B cell (primary cell): ENCODE measurements around the gene GEMIN7. TPM values are rescaled to one million over a fixed set of nuclear protein-coding genes. Genes with fewer than 3 reads are reported as not detected.
A peak's percentile ranks its signal among the peaks of the same experiment; 100 is the strongest.

Experiments used
- ATAC-seq: fragments of 200-7000 bp; cut with Tn5 transposase; one replicate; pipeline ENCODE4 v1.10.0; 2021; ENCODE audit warnings: low read depth, mild to moderate bottlenecking, moderate number of reproducible peaks, moderate library complexity
- CTCF ChIA-PET: fragments of 350-600 bp; sonication (Branson Sonifier 250); formaldehyde crosslinking; loops from one replicate; lab custom pipeline; 2021; ENCODE audit warnings: antibody characterized with exemption, inconsistent platforms; lab: Charles Lee
- POLR2A ChIA-PET: fragments of 350-600 bp; sonication (Branson Sonifier 250); formaldehyde crosslinking; loops from one replicate; lab custom pipeline; 2021; ENCODE audit warnings: antibody characterized with exemption; lab: Charles Lee
- DNase-seq: peaks from one replicate; pipeline ENCODE4 v3.0.0; 2013
- H2AFZ ChIP-seq: 2 replicates; pipeline ENCODE4 v1.6.1; 2012; ENCODE audit warnings: mild to moderate bottlenecking, low read depth, low read length; ENCODE audit not compliant: insufficient read depth, poor library complexity, severe bottlenecking
- H3K27ac ChIP-seq, 2 donors: 1 replicate in 1 of 2; 2 replicates in 1 of 2; pipeline ENCODE4 v1.5.1; 2012 to 2013; ENCODE audit warnings: low read length in 2 of 2, mild to moderate bottlenecking in 2 of 2, moderate library complexity in 1 of 2
- H3K27me3 ChIP-seq, 4 experiments: fragments of 200-600 bp in 1 of 4; sonication (generic) in 1 of 4; replicated peaks in 1 of 4; 1 replicate in 2 of 4; 2 replicates in 2 of 4; pipeline versions ENCODE4 v1.6.1 to v1.7.0; 2013 to 2016; ENCODE audit warnings: low read length in 3 of 4, mild to moderate bottlenecking in 2 of 4, mixed read lengths in 1 of 4, moderate library complexity in 1 of 4; ENCODE audit not compliant: insufficient read depth in 4 of 4, control insufficient read depth in 3 of 4; ENCODE audit errors: control extremely low read depth in 1 of 4
- H3K36me3 ChIP-seq, 2 experiments: replicated peaks in 1 of 2; 1 replicate in 1 of 2; 2 replicates in 1 of 2; pipeline versions ENCODE4 v1.6.1 to v1.7.1; 2013; ENCODE audit warnings: low read length in 1 of 2; ENCODE audit not compliant: insufficient read depth in 2 of 2, control insufficient read depth in 1 of 2; ENCODE audit errors: control extremely low read depth in 1 of 2, extremely low read depth in 1 of 2
- H3K4me1 ChIP-seq, 2 donors: fragments of 200-600 bp in 1 of 2; sonication (generic) in 1 of 2; 1 replicate in 1 of 2; 2 replicates in 1 of 2; pipeline versions ENCODE4 v1.5.1 to v1.6.1; 2013 to 2017; ENCODE audit warnings: low read length in 2 of 2; ENCODE audit not compliant: control insufficient read depth in 2 of 2, insufficient read depth in 2 of 2
- H3K4me2 ChIP-seq: replicated peaks from 2 replicates; pipeline ENCODE3; 2012; ENCODE audit warnings: mild to moderate bottlenecking, low read depth, low read length; ENCODE audit not compliant: poor library complexity, severe bottlenecking
- H3K4me3 ChIP-seq, 5 experiments: fragments of 200-600 bp in 1 of 5; sonication (generic) in 1 of 5; 1 replicate in 3 of 5; 2 replicates in 2 of 5; pipeline versions ENCODE4 v1.5.1 to v1.7.0; 2011 to 2016; ENCODE audit warnings: low read length in 4 of 5, mild to moderate bottlenecking in 4 of 5, low read depth in 2 of 5, control low read depth in 1 of 5, moderate library complexity in 1 of 5; ENCODE audit not compliant: insufficient read depth in 1 of 5; ENCODE audit errors: control extremely low read depth in 1 of 5, extremely low read depth in 1 of 5
- H3K79me2 ChIP-seq: fragments of 200-600 bp; sonication (generic); one replicate; pipeline ENCODE4 v1.6.0; 2016; ENCODE audit warnings: low read length; ENCODE audit not compliant: control insufficient read depth, insufficient read depth
- H3K9ac ChIP-seq: fragments of 200-600 bp; sonication (generic); 2 replicates; pipeline ENCODE4 v1.6.1; 2017; ENCODE audit warnings: mild to moderate bottlenecking, low read length, moderate library complexity
- H3K9me3 ChIP-seq, 3 donors: one replicate each; pipeline versions ENCODE4 v1.6.1 to v1.7.1; 2013; ENCODE audit warnings: low read length in 2 of 3; ENCODE audit not compliant: control insufficient read depth in 2 of 3, insufficient read depth in 1 of 3; ENCODE audit errors: control extremely low read depth in 1 of 3
- H4K20me1 ChIP-seq: 2 replicates; pipeline ENCODE4 v1.6.0; 2012; ENCODE audit warnings: mild to moderate bottlenecking, low read length; ENCODE audit not compliant: insufficient read depth, control insufficient read depth, poor library complexity, severe bottlenecking
- H3K27ac Mint-ChIP-seq: one replicate; pipeline ENCODE4 v1.8.0; 2021; ENCODE audit warnings: mixed read lengths
- H3K27me3 Mint-ChIP-seq: one replicate; pipeline ENCODE4 v1.8.0; 2021; ENCODE audit warnings: mixed read lengths
- H3K4me1 Mint-ChIP-seq: one replicate; pipeline ENCODE4 v1.8.0; 2021; ENCODE audit warnings: mixed read lengths
- H3K4me3 Mint-ChIP-seq: one replicate; pipeline ENCODE4 v1.8.0; 2021; ENCODE audit warnings: mixed read lengths
- H3K9me3 Mint-ChIP-seq: one replicate; pipeline ENCODE4 v1.8.0; 2022; ENCODE audit warnings: mixed read lengths; ENCODE audit not compliant: insufficient read depth
- EZH2 ChIP-seq: IDR thresholded peaks from 2 replicates; pipeline ENCODE4 v1.6.1; 2012; ENCODE audit warnings: borderline replicate concordance, low read depth, mild to moderate bottlenecking, moderate library complexity, low read length; ENCODE audit not compliant: insufficient read depth, poor library complexity, severe bottlenecking
- WGBS: methylation state at CpG from one replicate; pipeline ENCODE4 v1.1.5; 2013; ENCODE audit warnings: missing lambda C conversion rate; ENCODE audit not compliant: insufficient coverage; 5-methylcytosine and 5-hydroxymethylcytosine counted together
- intact Hi-C: fragments of 100-400 bp; cut with micrococcal nuclease; formaldehyde crosslinking; loops from one replicate; pipeline ENCODE4 v1.10.0; 2022
- polyA plus RNA-seq: library from polyadenylated mRNA; depleted of rRNA; stranded (reverse); fragments of >200 nt; gene quantifications from 2 replicates; pipeline ENCODE4 v1.2.3, GENCODE V29; 2012
- total RNA-seq, 2 donors: library from RNA; stranded (reverse); fragments of 120-200 nt in 1 of 2; gene quantifications; 1 replicate in 1 of 2; 2 replicates in 1 of 2; pipeline versions ENCODE4 v1.2.3 to v1.2.4, GENCODE V29; 2013 to 2022
- TF ChIP-seq, protein P1 (sequence below): fragments of 200-600 bp; IDR thresholded peaks from one replicate; pipeline ENCODE4 v1.8.0; 2022; ENCODE audit warnings: antibody characterized with exemption, mild to moderate bottlenecking

The GEMIN7 gene
- total and polyA plus RNA-seq, 2 donors (not counting 1 experiment from before 2014, with no cell fraction given) = 43.0 to 89.4 TPM

GRCh38 chr19:45045671-45046353 is 33.2 kb upstream of the GEMIN7 start:
- POLR2A ChIA-PET = no interaction called here
- peaks cover 0 to 63% of the 10 kb centered on the region in 2 experiments for H3K36me3 ChIP-seq
- no peak overlapping the region for H2AFZ ChIP-seq
- no peak overlapping the region for H3K9ac ChIP-seq
- Mint-ChIP-seq H3K9me3 (no peaks in the 10 kb centered on the region), H3K27ac (peak overlapping the region; percentile 89), H3K4me3 (peak overlapping the region; percentile 44), H3K27me3 (no peaks in the 10 kb centered on the region), H3K4me1 (peaks cover 68% of the 10 kb centered on the region)
- peak overlapping the region; percentile 79 for H3K4me2 ChIP-seq
- 94% methylated on average over 12 of the region's 14 CpGs for WGBS
- no peak for TF ChIP-seq EZH2
- TF ChIP-seq, protein P1, sequence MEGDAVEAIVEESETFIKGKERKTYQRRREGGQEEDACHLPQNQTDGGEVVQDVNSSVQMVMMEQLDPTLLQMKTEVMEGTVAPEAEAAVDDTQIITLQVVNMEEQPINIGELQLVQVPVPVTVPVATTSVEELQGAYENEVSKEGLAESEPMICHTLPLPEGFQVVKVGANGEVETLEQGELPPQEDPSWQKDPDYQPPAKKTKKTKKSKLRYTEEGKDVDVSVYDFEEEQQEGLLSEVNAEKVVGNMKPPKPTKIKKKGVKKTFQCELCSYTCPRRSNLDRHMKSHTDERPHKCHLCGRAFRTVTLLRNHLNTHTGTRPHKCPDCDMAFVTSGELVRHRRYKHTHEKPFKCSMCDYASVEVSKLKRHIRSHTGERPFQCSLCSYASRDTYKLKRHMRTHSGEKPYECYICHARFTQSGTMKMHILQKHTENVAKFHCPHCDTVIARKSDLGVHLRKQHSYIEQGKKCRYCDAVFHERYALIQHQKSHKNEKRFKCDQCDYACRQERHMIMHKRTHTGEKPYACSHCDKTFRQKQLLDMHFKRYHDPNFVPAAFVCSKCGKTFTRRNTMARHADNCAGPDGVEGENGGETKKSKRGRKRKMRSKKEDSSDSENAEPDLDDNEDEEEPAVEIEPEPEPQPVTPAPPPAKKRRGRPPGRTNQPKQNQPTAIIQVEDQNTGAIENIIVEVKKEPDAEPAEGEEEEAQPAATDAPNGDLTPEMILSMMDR = no peak
- H4K20me1 ChIP-seq = peaks cover 30% of the 10 kb centered on the region
- H3K27ac ChIP-seq = peak overlapping the region; percentile 25 to 57
- intact Hi-C loops = no loop called here
- no peak for DNase-seq
- CTCF ChIA-PET = interaction anchor here (1.0 to 4.7 kb wide), 4 partner anchors 12 to 29 kb away, joined by 3 to 21 read pairs (median 6); no protein-coding TSS in a partner anchor
- ATAC-seq = no peak
- no peaks in the 10 kb centered on the region for H3K27me3 ChIP-seq
- H3K79me2 ChIP-seq = peaks cover 97% of the 10 kb centered on the region
- H3K4me1 ChIP-seq = peaks cover 63 to 68% of the 10 kb centered on the region in 2 donors
- no peak overlapping the region for H3K4me3 ChIP-seq
- no peaks in the 10 kb centered on the region for H3K9me3 ChIP-seq

GRCh38 chr19:45046355-45046754 is 32.7 kb upstream of the GEMIN7 start:
- Histone ChIP-seq H3K9ac (peak overlapping the region; percentile 65), H3K4me1 (peaks cover 63 to 68% of the 10 kb centered on the region in 2 donors), H3K9me3 (no peaks in the 10 kb centered on the region), H3K27me3 (no peaks in the 10 kb centered on the region), H2AFZ (no peak overlapping the region), H4K20me1 (peaks cover 24% of the 10 kb centered on the region), H3K79me2 (peaks cover 97% of the 10 kb centered on the region), H3K36me3 (peaks cover 0 to 60% of the 10 kb centered on the region in 2 experiments), H3K4me2 (peak overlapping the region; percentile 79), H3K4me3 (no peak overlapping the region), H3K27ac (peak overlapping the region; percentile 25 to 57)
- DNase-seq (no peak), ATAC-seq (no peak)
- CTCF ChIA-PET = interaction anchor here (1.0 to 4.7 kb wide), 10 partner anchors 11 to 203 kb away, joined by 3 to 21 read pairs (median 3); partner anchors contain the start of genes PPP1R37 and RELB
- Mint-ChIP-seq H3K9me3 (no peaks in the 10 kb centered on the region), H3K27ac (peak overlapping the region; percentile 89), H3K4me1 (peaks cover 67% of the 10 kb centered on the region), H3K27me3 (no peaks in the 10 kb centered on the region), H3K4me3 (peak overlapping the region; percentile 47)
- POLR2A ChIA-PET = interaction anchor here (1.2 kb wide), 1 partner anchor 13 kb away, joined by 6 read pairs; no protein-coding TSS in a partner anchor
- intact Hi-C loops = no loop called here
- WGBS = 92% methylated on average over 6 of the region's 7 CpGs
- TF ChIP-seq, protein P1 = no peak
- TF ChIP-seq EZH2 = no peak
